B cell (primary cell): ENCODE data around the gene KDELR3.

Experiments used
- EZH2 ChIP-seq: IDR thresholded peaks from 2 replicates; pipeline ENCODE4 v1.6.1; 2012; ENCODE audit warnings: borderline replicate concordance, low read depth, mild to moderate bottlenecking, moderate library complexity, low read length; ENCODE audit not compliant: insufficient read depth, poor library complexity, severe bottlenecking
- TF ChIP-seq, protein P1 (sequence below): fragments of 200-600 bp; IDR thresholded peaks from one replicate; pipeline ENCODE4 v1.8.0; 2022; ENCODE audit warnings: antibody characterized with exemption, mild to moderate bottlenecking

GRCh38 chr22:38419858-38420160 is 48.1 kb upstream of the KDELR3 start:
- no peak for TF ChIP-seq EZH2
- TF ChIP-seq, protein P1, sequence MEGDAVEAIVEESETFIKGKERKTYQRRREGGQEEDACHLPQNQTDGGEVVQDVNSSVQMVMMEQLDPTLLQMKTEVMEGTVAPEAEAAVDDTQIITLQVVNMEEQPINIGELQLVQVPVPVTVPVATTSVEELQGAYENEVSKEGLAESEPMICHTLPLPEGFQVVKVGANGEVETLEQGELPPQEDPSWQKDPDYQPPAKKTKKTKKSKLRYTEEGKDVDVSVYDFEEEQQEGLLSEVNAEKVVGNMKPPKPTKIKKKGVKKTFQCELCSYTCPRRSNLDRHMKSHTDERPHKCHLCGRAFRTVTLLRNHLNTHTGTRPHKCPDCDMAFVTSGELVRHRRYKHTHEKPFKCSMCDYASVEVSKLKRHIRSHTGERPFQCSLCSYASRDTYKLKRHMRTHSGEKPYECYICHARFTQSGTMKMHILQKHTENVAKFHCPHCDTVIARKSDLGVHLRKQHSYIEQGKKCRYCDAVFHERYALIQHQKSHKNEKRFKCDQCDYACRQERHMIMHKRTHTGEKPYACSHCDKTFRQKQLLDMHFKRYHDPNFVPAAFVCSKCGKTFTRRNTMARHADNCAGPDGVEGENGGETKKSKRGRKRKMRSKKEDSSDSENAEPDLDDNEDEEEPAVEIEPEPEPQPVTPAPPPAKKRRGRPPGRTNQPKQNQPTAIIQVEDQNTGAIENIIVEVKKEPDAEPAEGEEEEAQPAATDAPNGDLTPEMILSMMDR, result no peak
